Heart left ventricle (tissue), 13 donors: ENCODE results near the gene KCNK18.

ENCODE experiments used
- POLR2A ChIP-seq, 2 donors: fragments of 450-650 bp; IDR thresholded peaks; one replicate each; pipeline ENCODE4 v1.6.1; 2017; ENCODE audit warnings: antibody characterized with exemption in 2 of 2, mild to moderate bottlenecking in 2 of 2, moderate library complexity in 2 of 2
- TF ChIP-seq, protein P1 (sequence below), 12 donors: fragments of 200-600 bp; sonication (generic) in 4 of 12; IDR thresholded peaks; one replicate each; pipeline versions ENCODE4 v1.5.0 to v1.8.0; 2018 to 2022; ENCODE audit warnings: antibody characterized with exemption in 12 of 12, mild to moderate bottlenecking in 5 of 12
- donor health status: ischemic (EF 13 %, LVEDD 7.1; RV severe dilation, severe dysfunction).
- donor health status: DM: no; HTN: yes; CAD: no.
- donor health status: DM: no; HTN: no; CAD: no.
- donor health status: ischemic (EF 25% LVEDD 6.9; RV normal size, moderate dysfunction).
- donor health status: ischemic (EF 25% LVEDD 5.7; RV mildly dilated, moderate dysfunction).
- donor health status: ischemic (EF 35%, LVEDD 5.7; RV mildly dilated, moderate dysfunction).
- donor health status: nonischemic (EF 11% LVEDD 7.7; RV severe dilation, severe dysfunction).
- donor health status: DM: yes; HTN: yes; CAD: no.
- donor health status: PGD.
- donor health status: ischemic (EF 29% LVEDD 5.4; RV normal size, mild dysfunction).
- donor health status: nonischemic (EF 23%, LVEDD 6.1; RV moderate dilation, normal function).

DNA sequence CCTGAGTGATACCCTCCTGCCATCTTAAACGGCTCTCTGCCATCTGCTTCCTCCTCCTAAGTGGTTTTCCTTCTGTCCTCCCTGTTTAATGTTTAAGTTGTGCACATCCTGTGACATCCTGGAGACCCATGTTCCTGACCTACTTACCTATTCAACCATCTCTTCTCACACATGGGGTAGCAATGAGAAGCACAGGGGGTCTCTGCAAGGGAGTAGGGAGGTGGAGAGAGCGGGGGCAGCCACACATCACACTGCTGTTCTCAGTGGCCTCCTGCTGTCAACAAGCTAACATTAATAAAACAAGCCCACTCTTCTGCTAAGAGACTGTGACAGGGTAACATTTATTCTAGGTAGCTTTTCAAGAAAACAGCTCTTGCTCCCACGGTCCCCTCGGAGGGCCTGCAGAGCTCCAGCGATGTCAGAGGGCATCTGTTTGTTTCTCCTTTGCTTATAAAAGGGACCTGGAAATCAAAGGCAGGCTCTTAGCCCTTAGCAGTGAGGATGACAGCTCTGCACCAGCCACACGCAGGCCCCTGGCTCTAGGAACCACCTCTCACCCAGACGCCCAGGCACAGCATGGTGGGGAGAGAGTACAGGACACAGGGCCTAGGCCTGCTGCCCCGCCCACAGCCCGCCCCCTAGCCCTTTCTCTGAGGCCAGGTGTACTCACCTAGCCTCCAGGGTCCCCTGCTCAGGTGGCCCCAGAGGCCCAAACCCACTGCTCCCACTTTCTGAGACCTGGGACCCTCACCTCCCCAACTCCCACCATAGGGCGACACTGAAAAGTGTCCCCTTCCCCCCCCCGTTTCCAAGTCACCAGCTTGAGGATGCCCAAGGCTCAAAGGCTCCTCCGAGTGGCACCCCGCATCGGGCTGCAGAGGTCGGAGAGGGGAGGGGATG, 42.7 kb downstream of the KCNK18 start:
- TF ChIP-seq, protein P1, sequence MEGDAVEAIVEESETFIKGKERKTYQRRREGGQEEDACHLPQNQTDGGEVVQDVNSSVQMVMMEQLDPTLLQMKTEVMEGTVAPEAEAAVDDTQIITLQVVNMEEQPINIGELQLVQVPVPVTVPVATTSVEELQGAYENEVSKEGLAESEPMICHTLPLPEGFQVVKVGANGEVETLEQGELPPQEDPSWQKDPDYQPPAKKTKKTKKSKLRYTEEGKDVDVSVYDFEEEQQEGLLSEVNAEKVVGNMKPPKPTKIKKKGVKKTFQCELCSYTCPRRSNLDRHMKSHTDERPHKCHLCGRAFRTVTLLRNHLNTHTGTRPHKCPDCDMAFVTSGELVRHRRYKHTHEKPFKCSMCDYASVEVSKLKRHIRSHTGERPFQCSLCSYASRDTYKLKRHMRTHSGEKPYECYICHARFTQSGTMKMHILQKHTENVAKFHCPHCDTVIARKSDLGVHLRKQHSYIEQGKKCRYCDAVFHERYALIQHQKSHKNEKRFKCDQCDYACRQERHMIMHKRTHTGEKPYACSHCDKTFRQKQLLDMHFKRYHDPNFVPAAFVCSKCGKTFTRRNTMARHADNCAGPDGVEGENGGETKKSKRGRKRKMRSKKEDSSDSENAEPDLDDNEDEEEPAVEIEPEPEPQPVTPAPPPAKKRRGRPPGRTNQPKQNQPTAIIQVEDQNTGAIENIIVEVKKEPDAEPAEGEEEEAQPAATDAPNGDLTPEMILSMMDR (IDR thresholded peaks at IDR 0.05), result no peak
- TF ChIP-seq POLR2A (IDR thresholded peaks at IDR 0.05), result no peak
